Omental fat pad (tissue), 4 donors: ENCODE measurements around the gene DTL. TPM values are rescaled to one million over a fixed set of nuclear protein-coding genes. Genes with fewer than 3 reads are reported as not detected.
A peak's percentile ranks its signal among the peaks of the same experiment; 100 is the strongest.
"Not testable (repeated sequence)": the region's sequence is repeated elsewhere in the genome, so short reads cannot be mapped to it uniquely, and the experiment has no call there.

Experiments
- ATAC-seq: fragments of 150-250 bp; one replicate; pipeline ENCODE4 v1.9.1; 2016; ENCODE audit warnings: mild to moderate bottlenecking, moderate library complexity; ENCODE audit not compliant: low FRiP score
- DNase-seq: peaks from one replicate; pipeline ENCODE4 v3.0.0-alpha.2; 2019; ENCODE audit warnings: low spot score
- CTCF ChIP-seq, 3 donors: fragments of 450-650 bp; IDR thresholded peaks; one replicate each; pipeline ENCODE4 v1.5.1; 2016 to 2017; ENCODE audit warnings: antibody characterized with exemption in 3 of 3, mild to moderate bottlenecking in 3 of 3, moderate library complexity in 2 of 3
- total RNA-seq, 4 donors: library from RNA; depleted of rRNA; stranded (reverse); fragments of >200 nt; gene quantifications; one replicate each; pipeline ENCODE4 v1.1.0, GENCODE V29; 2016

DTL gene
- total RNA-seq, result 1 to 10 TPM in 1 of 4 donors, under 1 TPM in 3; 0.60 to 1.4 (median 0.77) TPM

GRCh38 chr1:212035123-212035834 lies at the start of gene DTL, which contains the start of gene INTS7:
TSS of gene DTL (plus strand) at chr1:212035748. CDS start at chr1:212035891, 143 bp downstream.
TSS of gene INTS7 (minus strand) at chr1:212035557. CDS start at chr1:212035437, 120 bp downstream.
- DNase-seq (peak; percentile 96), ATAC-seq (peak; percentile 99)
- TF ChIP-seq CTCF (IDR thresholded peaks at IDR 0.05), result peak in 2 of 3 donors; percentile 24 to 63

- no peak for TF ChIP-seq CTCF (IDR thresholded peaks at IDR 0.05)
- ATAC-seq, result no peak
- DNase-seq, result no peak
Observed at GRCh38 chr1:211986628-211987254, 48.8 kb upstream of the DTL start.

GRCh38 chr1:211991695-211992094 lies 43.9 kb upstream of the DTL start:
- TF ChIP-seq CTCF (IDR thresholded peaks at IDR 0.05), result no peak
- DNase-seq (no peak), ATAC-seq (no peak)

GRCh38 chr1:211997426-211997825 lies 38.1 kb upstream of the DTL start:
- not testable (repeated sequence) for DNase-seq, ATAC-seq

- no peak for TF ChIP-seq CTCF (IDR thresholded peaks at IDR 0.05)
- DNase-seq (no peak), ATAC-seq (no peak)
Observed at GRCh38 chr1:212002536-212002935, 33.0 kb upstream of the DTL start.

GRCh38 chr1:212004895-212005608 lies 30.5 kb upstream of the DTL start:
- TF ChIP-seq CTCF (IDR thresholded peaks at IDR 0.05), result no peak
- DNase-seq, result no peak
- ATAC-seq, result no peak

- ATAC-seq (no peak), DNase-seq (no peak)
- TF ChIP-seq CTCF (IDR thresholded peaks at IDR 0.05), result no peak
Observed at GRCh38 chr1:212007178-212007577, 28.4 kb upstream of the DTL start.
